ENCODE measurements around the gene ARSB. TPM values are rescaled to one million over a fixed set of nuclear protein-coding genes. Genes with fewer than 3 reads are reported as not detected.

Gene ARSB
- total and polyA plus RNA-seq, 2 donors from 2014 or later = 8.3 to 16.4 TPM

GRCh38 chr5:78744951-78745534, 240.1 kb downstream of the ARSB start:
- DNase-seq (no peak), FAIRE-seq (no peak)
- H3K9ac ChIP-seq (ENCODE audit: low read length in 3 of 3) = no peak overlapping the region
- no peak overlapping the region for H3K4me3 ChIP-seq (ENCODE audit: low read length in 3 of 3)
- H3K27ac ChIP-seq (ENCODE audit: low read depth in 2 of 2, low read length in 2 of 2) = no peak overlapping the region
- H3K36me3 ChIP-seq (ENCODE audit: control insufficient read depth in 2 of 3, insufficient read depth in 3 of 3, low read length in 3 of 3) = no peaks in the 10 kb centered on the region
- intact Hi-C loops (cut with DNase I) = no loop called here
- H3K9me3 ChIP-seq (ENCODE audit: control insufficient read depth in 2 of 3, insufficient read depth in 1 of 3, low read length in 3 of 3) = no peaks in the 10 kb centered on the region
- H3K27me3 ChIP-seq (ENCODE audit: control insufficient read depth, insufficient read depth, low read length) = no peaks in the 10 kb centered on the region
- no peaks in the 10 kb centered on the region for H3K4me1 ChIP-seq (ENCODE audit: control insufficient read depth in 2 of 3, insufficient read depth in 2 of 3, low read depth in 1 of 3, low read length in 3 of 3)
- no peak for TF ChIP-seq CTCF (IDR thresholded peaks at IDR 0.05; ENCODE audit: borderline replicate concordance, extremely low read depth, insufficient read depth)

GRCh38 chr5:78741019-78741418, 244.1 kb downstream of the ARSB start:
- DNase-seq (no peak), FAIRE-seq (no peak)
- Histone ChIP-seq H3K4me1 (ENCODE audit: control insufficient read depth in 2 of 3, insufficient read depth in 2 of 3, low read depth in 1 of 3, low read length in 3 of 3) (no peaks in the 10 kb centered on the region), H3K27me3 (ENCODE audit: control insufficient read depth, insufficient read depth, low read length) (no peaks in the 10 kb centered on the region), H3K4me3 (ENCODE audit: low read length in 3 of 3) (no peak overlapping the region), H3K9me3 (ENCODE audit: control insufficient read depth in 2 of 3, insufficient read depth in 1 of 3, low read length in 3 of 3) (no peaks in the 10 kb centered on the region), H3K36me3 (ENCODE audit: control insufficient read depth in 2 of 3, insufficient read depth in 3 of 3, low read length in 3 of 3) (no peaks in the 10 kb centered on the region), H3K9ac (ENCODE audit: low read length in 3 of 3) (no peak overlapping the region), H3K27ac (ENCODE audit: low read depth in 2 of 2, low read length in 2 of 2) (no peak overlapping the region)
- intact Hi-C loops (cut with DNase I) = no loop called here
- no peak for TF ChIP-seq CTCF (IDR thresholded peaks at IDR 0.05; ENCODE audit: borderline replicate concordance, extremely low read depth, insufficient read depth)

- Histone ChIP-seq H3K4me3 (ENCODE audit: low read length in 3 of 3) (no peak overlapping the region), H3K9ac (ENCODE audit: low read length in 3 of 3) (no peak overlapping the region), H3K36me3 (ENCODE audit: control insufficient read depth in 2 of 3, insufficient read depth in 3 of 3, low read length in 3 of 3) (no peaks in the 10 kb centered on the region), H3K27me3 (ENCODE audit: control insufficient read depth, insufficient read depth, low read length) (no peaks in the 10 kb centered on the region), H3K4me1 (ENCODE audit: control insufficient read depth in 2 of 3, insufficient read depth in 2 of 3, low read depth in 1 of 3, low read length in 3 of 3) (no peaks in the 10 kb centered on the region), H3K27ac (ENCODE audit: low read depth in 2 of 2, low read length in 2 of 2) (no peak overlapping the region), H3K9me3 (ENCODE audit: control insufficient read depth in 2 of 3, insufficient read depth in 1 of 3, low read length in 3 of 3) (no peaks in the 10 kb centered on the region)
- no peak for TF ChIP-seq CTCF (IDR thresholded peaks at IDR 0.05; ENCODE audit: borderline replicate concordance, extremely low read depth, insufficient read depth)
- DNase-seq (no peak), FAIRE-seq (no peak)
- intact Hi-C loops (cut with DNase I) = no loop called here
Observed at GRCh38 chr5:78738693-78739300, 246.3 kb downstream of the ARSB start.

Data from kidney (tissue), 14 donors.